HCT116 (cell line): ENCODE measurements around the gene AP1B1. TPM values are rescaled to one million over a fixed set of nuclear protein-coding genes. Genes with fewer than 3 reads are reported as not detected.
A peak's percentile ranks its signal among the peaks of the same experiment; 100 is the strongest.

Experiments used
- ATAC-seq: fragments of 200-7000 bp; cut with Tn5 transposase; 2 replicates; pipeline ENCODE4 v1.9.1; 2020; ENCODE audit warnings: mild to moderate bottlenecking, moderate library complexity
- BruUV-seq: library from RNA; stranded (reverse); fragments of 400-500 nt; replicated peaks from 2 replicates; lab custom pipeline; 2021; lab: Mats Ljungman, UMichigan
- CTCF ChIA-PET: fragments of 300-600 bp; sonication (Branson Sonifier 250); formaldehyde crosslinking; loops from one replicate; lab custom pipeline; 2021; ENCODE audit warnings: antibody characterized with exemption; lab: Charles Lee
- POLR2A ChIA-PET: fragments of 300-600, 350-600 bp; sonication (Branson Sonifier 250); formaldehyde crosslinking; loops from one replicate; lab custom pipeline; 2021; ENCODE audit warnings: antibody characterized with exemption; lab: Charles Lee
- RAD21 ChIA-PET, 2 experiments: fragments of 300-600 bp; sonication (Branson Sonifier 250); formaldehyde crosslinking; loops; one replicate each; lab custom pipeline; 2023; ENCODE audit warnings: low total read pairs in 2 of 2; ENCODE audit not compliant: uncharacterized antibody in 2 of 2, unreplicated experiment in 2 of 2, low non-redundant PET in 1 of 2; lab: Charles Lee
- DNase-seq: peaks from one replicate; pipeline ENCODE4 v3.0.0-alpha.2; 2010; ENCODE audit warnings: low read depth, low spot score
- H2AFZ ChIP-seq: fragments of 200-600 bp; shearing (Covaris generic), sonication (generic); 2 replicates; pipeline ENCODE4 v1.6.1; 2017; ENCODE audit warnings: low read depth, mixed run types, mixed read lengths, antibody characterized with exemption, low read length; ENCODE audit not compliant: poor library complexity, severe bottlenecking
- H3K27ac ChIP-seq: 2 replicates; pipeline ENCODE4 v1.5.1; 2012; ENCODE audit warnings: low read depth, low read length
- H3K27me3 ChIP-seq: fragments of 200-600 bp; sonication (generic); 2 replicates; pipeline ENCODE4 v1.6.1; 2016; ENCODE audit warnings: mixed run types, low read length, mixed read lengths; ENCODE audit not compliant: insufficient read depth
- H3K36me3 ChIP-seq, 2 experiments: fragments of 200-500 bp in 1 of 2; fragments of 200-600 bp in 1 of 2; sonication (Bioruptor generic) in 1 of 2; sonication (generic) in 1 of 2; 2 replicates each; pipeline versions ENCODE4 v1.5.1 to v1.6.1; 2014 to 2016; ENCODE audit warnings: low read length in 2 of 2, inconsistent platforms in 1 of 2, mixed read lengths in 1 of 2, mixed run types in 1 of 2; ENCODE audit not compliant: insufficient read depth in 2 of 2, control insufficient read depth in 1 of 2
- H3K4me1 ChIP-seq, 2 experiments: fragments of 200-600 bp in 1 of 2; sonication (generic) in 1 of 2; 2 replicates each; pipeline versions ENCODE4 v1.5.1 to v1.6.1; 2012 to 2017; ENCODE audit warnings: low read length in 2 of 2, inconsistent platforms in 1 of 2, mild to moderate bottlenecking in 1 of 2, mixed read lengths in 1 of 2, mixed run types in 1 of 2, moderate library complexity in 1 of 2; ENCODE audit not compliant: insufficient read depth in 2 of 2, control insufficient read depth in 1 of 2
- H3K4me2 ChIP-seq: fragments of 200-600 bp; sonication (generic); 2 replicates; pipeline ENCODE4 v1.6.1; 2017; ENCODE audit warnings: mixed run types, low read length, mixed read lengths
- H3K4me3 ChIP-seq, 2 experiments: fragments of 200-600 bp in 1 of 2; sonication (generic) in 1 of 2; replicated peaks in 1 of 2; 2 replicates each; pipeline ENCODE4 v1.5.1; 2011 to 2016; ENCODE audit warnings: low read length in 2 of 2, control low read depth in 1 of 2, low read depth in 1 of 2, mild to moderate bottlenecking in 1 of 2, mixed read lengths in 1 of 2, mixed run types in 1 of 2
- H3K79me2 ChIP-seq: fragments of 200-600 bp; sonication (generic); 2 replicates; pipeline ENCODE4 v1.6.1; 2017; ENCODE audit warnings: mild to moderate bottlenecking, mixed run types, low read length, moderate library complexity, mixed read lengths; ENCODE audit not compliant: insufficient read depth
- H3K9ac ChIP-seq: fragments of 200-600 bp; sonication (generic); 2 replicates; pipeline ENCODE4 v1.6.1; 2016; ENCODE audit warnings: low read length, mixed read lengths
- H3K9me2 ChIP-seq: fragments of 200-600 bp; sonication (generic), shearing (Covaris generic); 2 replicates; pipeline ENCODE4 v1.6.1; 2017; ENCODE audit warnings: mixed run types, mild to moderate bottlenecking, moderate library complexity; ENCODE audit not compliant: insufficient read depth
- H3K9me3 ChIP-seq, 2 experiments: fragments of 200-500 bp in 1 of 2; fragments of 200-600 bp in 1 of 2; sonication (Bioruptor generic) in 1 of 2; sonication (generic) in 1 of 2; 2 replicates each; pipeline ENCODE4 v1.6.1; 2014 to 2017; ENCODE audit warnings: low read length in 2 of 2, mixed read lengths in 2 of 2, inconsistent platforms in 1 of 2, low read depth in 1 of 2, mild to moderate bottlenecking in 1 of 2, mixed run types in 1 of 2, moderate library complexity in 1 of 2; ENCODE audit not compliant: control insufficient read depth in 1 of 2, insufficient read depth in 1 of 2
- H4K20me1 ChIP-seq: fragments of 200-600 bp; sonication (generic), shearing (Covaris generic); 2 replicates; pipeline ENCODE4 v1.6.1; 2017; ENCODE audit warnings: mixed run types, mild to moderate bottlenecking, moderate library complexity; ENCODE audit not compliant: insufficient read depth
- CEBPB ChIP-seq: IDR thresholded peaks from 2 replicates; pipeline ENCODE4 v1.6.1; 2012; ENCODE audit warnings: low read depth
- ELF1 ChIP-seq: IDR thresholded peaks from 2 replicates; pipeline ENCODE4 v1.6.1; 2012; ENCODE audit warnings: low read depth, borderline replicate concordance
- EZH2 ChIP-seq: fragments of 200-600 bp; sonication (generic); IDR thresholded peaks from 2 replicates; pipeline ENCODE4 v1.6.1; 2017; ENCODE audit warnings: antibody characterized with exemption, mixed run types
- EZH2phosphoT487 ChIP-seq: fragments of 200-600 bp; IDR thresholded peaks from 2 replicates; pipeline ENCODE4 v1.6.1; 2018; ENCODE audit warnings: antibody characterized with exemption, borderline replicate concordance
- FOSL1 ChIP-seq: IDR thresholded peaks from 2 replicates; pipeline ENCODE4 v1.6.1; 2012; ENCODE audit warnings: low read depth
- JUND ChIP-seq: IDR thresholded peaks from 2 replicates; pipeline ENCODE4 v1.6.1; 2012
- RAD21 ChIP-seq: IDR thresholded peaks from 2 replicates; pipeline ENCODE4 v1.6.1; 2012; ENCODE audit warnings: low read depth, mild to moderate bottlenecking
- SP1 ChIP-seq: IDR thresholded peaks from 2 replicates; pipeline ENCODE4 v1.6.1; 2012; ENCODE audit warnings: low read depth
- YY1 ChIP-seq: IDR thresholded peaks from 2 replicates; pipeline ENCODE4 v1.6.1; 2011; ENCODE audit warnings: low read length, low read depth, moderate library complexity, mild to moderate bottlenecking; ENCODE audit not compliant: insufficient replicate concordance; ENCODE audit errors: extremely low read depth
- intact Hi-C: fragments of 100-400 bp; cut with micrococcal nuclease; formaldehyde crosslinking; loops from 2 replicates; pipeline ENCODE4 v1.10.0; 2022
- total RNA-seq: library from RNA; stranded (reverse); gene quantifications from one replicate; pipeline ENCODE4 v1.2.1, GENCODE V29; 2021; ENCODE audit not compliant: unreplicated experiment
- TF ChIP-seq, protein P1 (sequence below): IDR thresholded peaks from 2 replicates; pipeline ENCODE4 v1.6.1; 2012
- TF ChIP-seq, protein P2 (sequence below), 3 experiments: fragments of 200-600 bp in 1 of 3; sonication (generic) in 1 of 3; IDR thresholded peaks in 2 of 3; conservative IDR thresholded peaks in 1 of 3; 2 replicates each; pipeline ENCODE4 v1.5.1; 2012 to 2017; ENCODE audit warnings: low read depth in 2 of 3, low read length in 2 of 3, antibody characterized with exemption in 1 of 3, borderline replicate concordance in 1 of 3, control low read depth in 1 of 3, mild to moderate bottlenecking in 1 of 3, mixed read lengths in 1 of 3, mixed run types in 1 of 3, moderate library complexity in 1 of 3; ENCODE audit not compliant: insufficient read depth in 1 of 3

The AP1B1 gene
- total RNA-seq, 1 experiment from 2014 or later, result 60.4 TPM

GRCh38 chr22:29348956-29349355, 39.4 kb downstream of the AP1B1 start:
- BruUV-seq, result no TSS peak
- CTCF ChIA-PET, result no interaction called here

DNA sequence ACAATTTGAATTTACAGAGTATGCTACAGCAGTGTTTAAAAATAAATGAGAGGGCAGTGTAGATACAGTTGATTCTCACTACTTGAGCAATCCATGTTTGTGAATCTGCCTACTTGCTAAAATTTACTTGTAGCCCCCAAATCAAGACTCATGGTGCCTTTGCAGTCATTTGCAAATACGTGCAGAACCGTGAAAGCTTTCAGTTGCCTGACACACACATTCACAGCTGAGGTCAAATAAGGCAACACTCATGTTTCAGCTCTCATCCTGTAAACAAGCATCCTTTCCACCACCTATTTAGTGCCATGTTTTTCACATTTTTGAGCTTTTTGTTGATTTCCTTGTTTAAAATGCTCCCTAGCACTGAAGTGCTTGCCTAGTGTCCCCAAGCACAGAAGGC, 40.3 kb downstream of the AP1B1 start:
- ChIA-PET RAD21 (no interaction called here), CTCF (no interaction called here), POLR2A (no interaction called here)
- no peak overlapping the region for H2AFZ ChIP-seq
- H3K36me3 ChIP-seq, result peaks cover 14 to 35% of the 10 kb centered on the region in 2 experiments; a peak in 3 of 4 replicates
- ATAC-seq (no peak), DNase-seq (no peak)
- H3K27ac ChIP-seq, result no peak overlapping the region
- H3K9me3 ChIP-seq, result no peaks in the 10 kb centered on the region
- intact Hi-C loops, result no loop called here
- H3K9ac ChIP-seq, result no peak overlapping the region
- H3K27me3 ChIP-seq, result no peaks in the 10 kb centered on the region
- H3K79me2 ChIP-seq, result no peaks in the 10 kb centered on the region
- H3K4me1 ChIP-seq, result peaks cover 24 to 28% of the 10 kb centered on the region in 2 experiments
- no TSS peak for BruUV-seq
- H4K20me1 ChIP-seq, result no peaks in the 10 kb centered on the region; the same call in 1 of the 2 replicates
- no peak overlapping the region for H3K4me3 ChIP-seq
- no peak overlapping the region for H3K4me2 ChIP-seq
- no peaks in the 10 kb centered on the region for H3K9me2 ChIP-seq
- TF ChIP-seq EZH2, result no peak
- TF ChIP-seq CEBPB, result no peak
- TF ChIP-seq ELF1, result no peak
- TF ChIP-seq RAD21, result no peak
- TF ChIP-seq YY1, result no peak
- TF ChIP-seq SP1, result no peak
- TF ChIP-seq EZH2phosphoT487, result no peak
- TF ChIP-seq, protein P1, sequence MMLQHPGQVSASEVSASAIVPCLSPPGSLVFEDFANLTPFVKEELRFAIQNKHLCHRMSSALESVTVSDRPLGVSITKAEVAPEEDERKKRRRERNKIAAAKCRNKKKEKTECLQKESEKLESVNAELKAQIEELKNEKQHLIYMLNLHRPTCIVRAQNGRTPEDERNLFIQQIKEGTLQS, result no peak
- TF ChIP-seq, protein P2, sequence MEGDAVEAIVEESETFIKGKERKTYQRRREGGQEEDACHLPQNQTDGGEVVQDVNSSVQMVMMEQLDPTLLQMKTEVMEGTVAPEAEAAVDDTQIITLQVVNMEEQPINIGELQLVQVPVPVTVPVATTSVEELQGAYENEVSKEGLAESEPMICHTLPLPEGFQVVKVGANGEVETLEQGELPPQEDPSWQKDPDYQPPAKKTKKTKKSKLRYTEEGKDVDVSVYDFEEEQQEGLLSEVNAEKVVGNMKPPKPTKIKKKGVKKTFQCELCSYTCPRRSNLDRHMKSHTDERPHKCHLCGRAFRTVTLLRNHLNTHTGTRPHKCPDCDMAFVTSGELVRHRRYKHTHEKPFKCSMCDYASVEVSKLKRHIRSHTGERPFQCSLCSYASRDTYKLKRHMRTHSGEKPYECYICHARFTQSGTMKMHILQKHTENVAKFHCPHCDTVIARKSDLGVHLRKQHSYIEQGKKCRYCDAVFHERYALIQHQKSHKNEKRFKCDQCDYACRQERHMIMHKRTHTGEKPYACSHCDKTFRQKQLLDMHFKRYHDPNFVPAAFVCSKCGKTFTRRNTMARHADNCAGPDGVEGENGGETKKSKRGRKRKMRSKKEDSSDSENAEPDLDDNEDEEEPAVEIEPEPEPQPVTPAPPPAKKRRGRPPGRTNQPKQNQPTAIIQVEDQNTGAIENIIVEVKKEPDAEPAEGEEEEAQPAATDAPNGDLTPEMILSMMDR (IDR thresholded peaks at IDR 0.05 in 2 of 3, conservative IDR thresholded peaks at IDR 0.05 in 1 of 3; ENCODE audit: borderline replicate concordance in 1 of 3, insufficient read depth in 1 of 3, low read depth in 2 of 3, low read length in 2 of 3), result no peak

More at GRCh38 chr22:29348956-29349355, 39.4 kb downstream of the AP1B1 start:
- no peaks in the 10 kb centered on the region for H4K20me1 ChIP-seq
- intact Hi-C loops, result no loop called here
- H3K4me1 ChIP-seq, result peaks cover 15 to 19% of the 10 kb centered on the region in 2 experiments
- peaks cover 14 to 40% of the 10 kb centered on the region in 2 experiments; a peak in 3 of 4 replicates for H3K36me3 ChIP-seq
- no peak overlapping the region for H3K9ac ChIP-seq
- H3K4me3 ChIP-seq, result no peak overlapping the region
- no peaks in the 10 kb centered on the region for H3K27me3 ChIP-seq
- DNase-seq (no peak), ATAC-seq (peak; percentile 42)
- peak overlapping the region; percentile 39; the same call in 1 of the 2 replicates for H3K4me2 ChIP-seq
- no peak overlapping the region for H2AFZ ChIP-seq
- ChIA-PET POLR2A (no interaction called here), RAD21 (interaction anchor here in 1 of 2 experiments (0.6 kb wide), 1 partner anchor 42 kb away, joined by 3 read pairs; no protein-coding TSS in a partner anchor)
- H3K27ac ChIP-seq, result no peak overlapping the region
- H3K9me3 ChIP-seq, result no peaks in the 10 kb centered on the region
- TF ChIP-seq EZH2 (no peak), JUND (0 out of 2 replicates have a peak, but pooled peaks have one; percentile 32), FOSL1 (0 out of 2 replicates have a peak, but pooled peaks have one; percentile 13), SP1 (peak; percentile 18; the same call in 1 of the 2 replicates)
- H3K79me2 ChIP-seq, result no peaks in the 10 kb centered on the region
- H3K9me2 ChIP-seq, result no peaks in the 10 kb centered on the region
